ENCODE measurements around the gene HTR3D. TPM values are rescaled to one million over a fixed set of nuclear protein-coding genes. Genes with fewer than 3 reads are reported as not detected.

The HTR3D gene
- total and polyA plus RNA-seq, 12 donors, result not detected

- no peak for TF ChIP-seq POLR2A (IDR thresholded peaks at IDR 0.05)
- TF ChIP-seq CTCF (IDR thresholded peaks at IDR 0.05), result no peak
- WGBS, 4 donors, result 68 to 79% (median 74%) methylated on average over 4 of the region's 4 CpGs
- H3K27ac ChIP-seq, result no peak within 1 kb of the TSS
- H3K4me3 ChIP-seq, result no peak within 1 kb of the TSS
- no peaks in the 10 kb centered on the region for H3K27me3 ChIP-seq
- H3K4me1 ChIP-seq (replicated peaks in 1 of 2), result no peaks in the 10 kb centered on the region
- DNase-seq, result no peak
- H3K36me3 ChIP-seq (replicated peaks in 1 of 2), result no peaks in the 10 kb centered on the region
- intact Hi-C loops (cut with DNase I), result no loop called here
- H3K9me3 ChIP-seq (replicated peaks in 1 of 3), result no peaks in the 10 kb centered on the region
Measured at GRCh38 chr3:184052767-184053166, 21.2 kb downstream of the HTR3D start, which contains the start of gene HTR3C. Gene HTR3C (plus strand): TSS chr3:184053047. CDS start chr3:184053081, 34 bp downstream.

- no peak overlapping the region for H3K27ac ChIP-seq
- DNase-seq, result no peak
- no peaks in the 10 kb centered on the region for H3K4me1 ChIP-seq (replicated peaks in 1 of 2)
- H3K4me3 ChIP-seq, result no peak overlapping the region
- H3K27me3 ChIP-seq, result no peaks in the 10 kb centered on the region
- no peak for TF ChIP-seq CTCF (IDR thresholded peaks at IDR 0.05)
- TF ChIP-seq POLR2A (IDR thresholded peaks at IDR 0.05), result no peak
- no peaks in the 10 kb centered on the region for H3K36me3 ChIP-seq (replicated peaks in 1 of 2)
- WGBS, 4 donors, result 68 to 73% (median 72%) methylated on average over 9 of the region's 9 CpGs
- intact Hi-C loops (cut with DNase I), result no loop called here
- H3K9me3 ChIP-seq (replicated peaks in 1 of 3), result no peaks in the 10 kb centered on the region
Measured at GRCh38 chr3:184058029-184058428, 26.5 kb downstream of the HTR3D start.

GRCh38 chr3:184059424-184059823 is 27.9 kb downstream of the HTR3D start:
- no peak overlapping the region for H3K4me3 ChIP-seq
- H3K4me1 ChIP-seq (replicated peaks in 1 of 2), result no peaks in the 10 kb centered on the region
- DNase-seq, result no peak
- no peaks in the 10 kb centered on the region for H3K27me3 ChIP-seq
- WGBS, 4 donors, result 51 to 63% (median 56%) methylated on average over 7 of the region's 7 CpGs
- intact Hi-C loops (cut with DNase I), result no loop called here
- H3K9me3 ChIP-seq (replicated peaks in 1 of 3), result no peaks in the 10 kb centered on the region
- no peak for TF ChIP-seq POLR2A (IDR thresholded peaks at IDR 0.05)
- TF ChIP-seq CTCF (IDR thresholded peaks at IDR 0.05), result no peak
- no peaks in the 10 kb centered on the region for H3K36me3 ChIP-seq (replicated peaks in 1 of 2)
- no peak overlapping the region for H3K27ac ChIP-seq

GRCh38 chr3:184062637-184063036 is 31.1 kb downstream of the HTR3D start:
- H3K27ac ChIP-seq, result no peak overlapping the region
- H3K9me3 ChIP-seq (replicated peaks in 1 of 3), result no peaks in the 10 kb centered on the region
- no peaks in the 10 kb centered on the region for H3K4me1 ChIP-seq (replicated peaks in 1 of 2)
- DNase-seq, result no peak
- H3K36me3 ChIP-seq (replicated peaks in 1 of 2), result no peaks in the 10 kb centered on the region
- intact Hi-C loops (cut with DNase I), result no loop called here
- no peak overlapping the region for H3K4me3 ChIP-seq
- TF ChIP-seq CTCF (IDR thresholded peaks at IDR 0.05) (no peak), POLR2A (IDR thresholded peaks at IDR 0.05) (no peak)
- no peaks in the 10 kb centered on the region for H3K27me3 ChIP-seq

All from adrenal gland (tissue), 12 donors.